Activated CD8-positive, alpha-beta memory T cell treated with anti-CD3 and anti-CD28 coated beads, Interleukin-2, amount 50 U/mL, for 4 hours (primary cell): ENCODE measurements around the gene TRIM33.

Source experiments
- DNase-seq: peaks from one replicate; pipeline ENCODE4 v3.0.0-alpha.2; 2020

TRIM33 gene

GRCh38 chr1:114511032-114511785 is at the start of gene TRIM33:
Gene TRIM33 (minus strand): TSS chr1:114511203. CDS start chr1:114511076, 127 bp downstream.
- DNase-seq = peak; percentile 94

DNA sequence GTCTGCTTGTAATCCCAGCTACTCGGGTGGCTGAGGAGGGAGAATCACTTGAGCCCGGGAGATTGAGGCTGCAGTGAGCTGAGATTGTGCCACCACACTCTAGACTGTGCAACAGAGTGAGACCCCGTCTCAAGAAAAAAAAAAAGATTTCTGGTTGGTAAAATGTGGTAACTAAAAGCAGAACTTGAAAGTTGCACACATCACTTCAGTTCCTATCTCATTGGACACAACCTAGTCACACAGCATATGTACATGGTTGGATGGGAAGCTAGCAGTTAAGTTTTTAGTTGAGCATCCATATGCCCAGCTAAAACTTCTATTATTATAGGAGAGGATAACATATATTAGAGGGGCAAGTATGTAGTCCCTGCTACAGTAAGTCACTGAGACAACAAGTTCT is 48.4 kb upstream of the TRIM33 start:
- DNase-seq = no peak

DNA sequence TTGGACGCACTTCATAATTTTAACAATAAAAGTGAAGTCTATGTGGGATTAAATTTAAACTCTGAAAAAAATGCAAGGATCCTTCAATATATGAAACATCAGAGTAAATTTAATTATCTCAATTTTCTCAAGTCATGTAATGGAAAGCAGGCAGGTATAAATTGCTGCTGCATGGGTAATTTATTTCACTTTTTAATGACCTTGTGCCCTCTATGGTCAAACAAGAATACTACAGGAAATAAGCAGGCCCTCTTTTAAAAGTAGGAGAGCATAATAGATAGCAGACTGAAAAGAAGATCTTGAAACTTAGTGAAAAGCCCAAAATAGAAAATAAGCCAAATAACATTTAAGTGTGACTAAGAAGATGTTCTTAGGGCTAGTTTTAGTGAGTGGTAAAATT is 47.5 kb upstream of the TRIM33 start:
- DNase-seq = no peak

- DNase-seq = no peak
These were observed 43.6 kb upstream of the TRIM33 start for GRCh38 chr1:114554577-114554976.

DNA sequence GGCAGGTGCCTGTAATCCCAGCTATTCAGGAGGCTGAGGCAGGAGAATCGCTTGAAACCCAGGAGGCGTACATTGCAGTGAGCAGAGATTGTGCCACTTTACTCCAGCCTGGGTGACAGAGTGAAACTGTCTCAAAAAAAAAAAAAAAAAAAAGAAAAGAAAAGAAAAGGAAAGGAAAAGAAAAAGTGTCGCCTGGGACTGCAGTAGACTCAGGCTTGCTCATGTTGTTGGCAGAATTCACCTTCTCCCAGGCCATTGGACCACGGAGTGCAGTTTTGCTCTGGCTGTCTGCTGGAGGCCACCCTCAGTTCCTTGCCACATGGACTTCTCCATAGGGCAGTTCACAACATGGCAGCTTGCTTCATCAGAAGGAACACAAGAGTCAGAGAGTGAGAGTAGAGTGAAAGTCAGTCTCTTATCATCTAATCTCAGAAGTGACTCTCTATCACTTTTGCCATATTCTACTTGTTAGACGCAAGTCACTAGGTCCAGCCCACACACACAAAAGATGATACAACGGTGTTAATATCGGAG is 41.2 kb upstream of the TRIM33 start:
- DNase-seq = no peak

DNA sequence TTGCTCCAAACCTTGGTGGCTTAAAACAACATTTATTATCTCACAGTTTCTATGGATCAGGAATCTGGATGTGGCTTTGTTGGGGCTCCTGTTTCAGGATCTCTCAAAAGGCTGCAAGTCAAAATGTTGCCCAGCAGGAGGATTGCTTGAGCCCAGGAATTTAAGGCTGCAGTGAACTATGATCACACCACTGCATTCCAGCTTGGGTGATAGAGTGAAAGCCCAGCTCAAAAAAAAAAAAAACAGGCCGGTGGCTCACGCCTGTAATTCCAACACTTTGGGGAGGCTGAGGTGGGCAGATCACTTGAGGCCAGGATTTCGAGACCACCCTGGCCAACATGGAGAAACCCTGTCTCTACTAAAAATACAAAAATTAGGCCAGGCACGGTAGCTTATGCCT is 40.4 kb upstream of the TRIM33 start:
- DNase-seq = no peak

GRCh38 chr1:114550336-114550735 is 39.3 kb upstream of the TRIM33 start:
- DNase-seq = no peak

- DNase-seq = no peak
These were observed 38.1 kb upstream of the TRIM33 start for GRCh38 chr1:114549137-114549536.

DNA sequence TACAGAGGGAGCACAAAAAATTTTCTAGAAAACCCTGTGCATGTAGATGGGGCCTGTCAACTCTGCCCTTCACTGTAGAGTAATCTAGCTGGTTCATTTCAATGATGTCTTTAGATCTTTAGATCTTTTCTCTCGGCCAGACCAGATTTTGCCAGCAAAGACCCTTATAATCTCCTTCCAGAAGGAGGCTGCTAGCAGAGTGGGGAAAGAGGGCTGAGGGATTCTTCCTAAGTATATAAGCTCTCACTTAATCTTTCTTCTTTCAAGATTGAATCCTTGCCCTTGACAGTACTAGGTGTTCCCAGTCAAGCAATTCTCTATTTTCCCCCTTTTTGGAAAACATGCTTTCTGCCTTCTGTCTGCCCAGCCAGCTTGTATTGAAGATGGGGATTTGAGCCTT is 36.1 kb upstream of the TRIM33 start:
- DNase-seq = no peak

DNA sequence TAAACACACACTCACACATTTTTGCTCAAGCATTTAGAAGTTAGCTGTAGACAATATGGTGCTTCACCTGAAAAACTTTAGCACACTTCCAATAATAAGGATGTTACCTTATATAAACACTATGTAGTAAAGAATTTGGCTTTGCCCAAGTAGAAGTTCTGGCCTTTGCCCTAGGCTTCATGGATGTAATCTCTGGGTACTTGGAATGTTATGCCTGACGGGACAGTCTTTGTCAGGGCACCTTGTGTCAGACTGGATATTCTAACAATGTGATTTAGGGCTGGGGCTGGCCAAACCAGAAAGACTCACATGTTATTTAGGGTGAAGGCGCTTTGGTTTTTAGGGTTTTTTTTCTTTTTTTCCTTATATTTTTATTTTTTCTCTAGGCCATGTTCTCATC is 34.8 kb upstream of the TRIM33 start:
- no peak for DNase-seq

DNA sequence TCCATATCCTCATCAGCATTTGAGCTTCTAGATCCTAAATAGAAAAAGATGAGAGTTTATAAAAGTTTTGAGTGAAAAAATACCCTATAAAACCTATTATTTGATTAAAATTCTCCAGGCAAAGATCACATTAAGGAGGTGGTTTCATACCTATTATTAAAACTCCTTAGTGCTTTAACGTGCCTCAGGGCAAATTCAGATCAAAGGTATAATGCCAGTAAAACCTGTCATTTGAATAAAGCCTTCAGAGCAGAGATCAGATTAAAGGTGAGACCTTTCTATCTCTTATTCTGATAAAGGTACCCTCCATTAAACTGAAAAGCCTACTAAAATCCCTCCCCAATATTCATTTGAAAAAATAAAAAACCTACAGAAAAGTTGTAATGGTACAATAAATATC is 34.3 kb upstream of the TRIM33 start:
- no peak for DNase-seq

DNA sequence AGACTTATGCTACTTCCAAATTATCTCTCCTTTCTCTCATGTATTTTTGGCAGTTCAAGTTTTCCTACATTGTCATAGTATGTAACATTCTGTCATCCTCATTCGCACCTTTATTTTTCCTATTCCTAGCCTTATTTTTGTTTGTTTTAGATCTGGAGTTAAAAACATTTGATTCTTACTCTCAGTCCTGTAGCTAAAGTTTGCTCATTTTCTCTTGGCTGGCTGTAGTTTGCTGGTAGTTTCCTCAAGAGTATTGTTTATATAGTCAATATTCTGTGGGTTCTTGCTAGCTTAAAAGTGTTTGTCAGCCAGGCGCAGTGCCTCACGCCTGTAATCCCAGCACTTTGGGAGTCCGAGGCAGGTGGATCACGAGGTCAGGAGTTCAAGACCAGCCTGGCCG is 29.8 kb upstream of the TRIM33 start:
- DNase-seq = no peak

GRCh38 chr1:114540272-114540671 is 29.3 kb upstream of the TRIM33 start:
- DNase-seq = no peak

- DNase-seq = no peak
These were observed 25.0 kb upstream of the TRIM33 start for GRCh38 chr1:114536043-114536442.

GRCh38 chr1:114535401-114535800 is 24.4 kb upstream of the TRIM33 start:
- DNase-seq = no peak

DNA sequence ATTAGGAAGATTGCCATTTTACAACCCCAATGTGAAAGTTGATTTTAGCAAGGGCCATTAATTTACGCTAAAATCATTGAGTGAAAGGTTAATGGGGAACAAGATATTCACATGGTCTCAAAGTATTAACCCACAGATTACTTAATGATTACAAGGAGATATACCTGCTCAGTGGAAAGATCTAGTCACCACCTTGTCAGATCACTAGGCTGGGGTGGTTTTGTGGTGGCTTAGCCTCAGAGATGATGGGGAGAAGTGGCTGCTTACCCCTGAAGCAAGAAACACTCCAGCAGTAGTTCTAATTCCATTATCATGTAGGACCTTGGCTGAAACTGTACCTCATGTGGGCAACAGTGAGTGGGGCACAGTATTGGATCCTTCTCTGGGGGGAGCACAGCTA is 20.1 kb upstream of the TRIM33 start:
- no peak for DNase-seq

- DNase-seq = no peak
These were observed 19.2 kb upstream of the TRIM33 start for GRCh38 chr1:114530224-114530623.

GRCh38 chr1:114524944-114525343 is 13.9 kb upstream of the TRIM33 start:
- no peak for DNase-seq

- no peak for DNase-seq
These were observed 11.2 kb upstream of the TRIM33 start for GRCh38 chr1:114522264-114522575.

GRCh38 chr1:114521396-114522263 is 10.6 kb upstream of the TRIM33 start:
- no peak for DNase-seq

DNA sequence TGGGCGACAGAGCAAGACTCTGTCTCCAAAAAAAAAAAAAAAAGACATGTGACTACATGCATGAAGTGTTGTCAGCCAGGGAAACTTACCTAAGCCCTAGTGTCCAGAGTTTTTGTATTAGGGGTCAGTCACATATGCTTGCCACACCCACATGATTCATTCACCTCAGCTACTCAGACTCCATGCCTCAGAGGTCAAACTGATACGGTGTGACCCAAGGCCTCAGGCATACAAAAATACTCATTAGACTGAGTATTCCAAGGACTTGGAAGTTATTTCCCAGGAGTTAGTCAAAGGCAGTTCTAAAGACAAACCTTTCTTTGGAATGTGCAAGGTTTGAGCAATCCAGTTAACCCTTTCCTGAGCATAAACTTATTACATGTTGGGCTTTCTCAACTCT is 6.3 kb upstream of the TRIM33 start:
- no peak for DNase-seq

GRCh38 chr1:114512595-114513280 is 1.7 kb upstream of the TRIM33 start:
- DNase-seq = no peak

DNA sequence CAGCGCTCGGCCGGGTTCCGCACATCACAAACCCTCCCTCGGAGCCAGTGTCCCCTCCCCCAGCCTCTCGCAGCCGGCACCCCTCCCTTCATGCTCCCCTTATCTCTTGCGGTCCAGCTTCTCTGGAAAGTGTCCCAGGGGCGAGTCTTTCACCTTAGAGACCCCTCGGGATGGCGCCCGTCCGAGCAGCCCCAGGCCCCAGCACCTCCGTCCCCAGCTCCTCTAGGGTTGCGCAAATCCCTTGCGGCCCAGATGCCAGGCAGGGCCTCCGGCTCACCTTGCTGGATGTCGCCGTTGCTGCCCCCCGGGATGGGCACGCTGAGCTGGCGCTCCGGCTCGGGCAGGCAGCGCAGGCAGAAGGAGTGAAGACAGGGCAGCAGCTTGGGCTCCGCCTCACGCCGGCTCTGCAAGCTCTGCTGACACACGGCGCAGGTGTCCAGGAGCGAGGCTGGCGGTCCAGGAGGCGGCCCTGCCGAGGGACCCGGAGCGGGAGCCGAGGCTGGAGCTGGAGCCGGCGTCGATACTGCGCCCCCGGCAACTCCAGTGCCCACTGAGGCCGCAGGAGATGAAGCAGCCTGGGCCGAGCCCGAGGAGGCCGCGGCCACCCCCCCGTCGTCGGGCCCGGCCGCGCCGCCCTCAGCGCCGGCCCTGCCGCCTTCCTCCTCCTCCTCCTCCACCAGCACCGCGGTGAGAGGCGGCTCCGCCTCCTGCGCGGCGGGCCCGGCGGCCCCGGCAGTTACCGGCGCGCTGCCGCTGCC is 550 bp downstream of the TRIM33 start:
- DNase-seq = peak; percentile 42
